GM19023 (cell line): ENCODE measurements around the gene ABCC3.

ENCODE experiments used
- ATAC-seq: cut with Tn5 transposase; IDR thresholded peaks from one replicate; pipeline ENCODE4 v1.9.1; 2021; ENCODE audit warnings: mild to moderate bottlenecking, moderate library complexity; ENCODE audit not compliant: unreplicated experiment

Gene ABCC3

GRCh38 chr17:50682441-50682840, 47.8 kb downstream of the ABCC3 start:
- ATAC-seq = no peak

GRCh38 chr17:50682938-50683337, 48.3 kb downstream of the ABCC3 start:
- no peak for ATAC-seq

- ATAC-seq = no peak
These were observed 49.0 kb downstream of the ABCC3 start for GRCh38 chr17:50683434-50684287.

GRCh38 chr17:50684288-50684611, 49.6 kb downstream of the ABCC3 start:
- ATAC-seq = no peak

- no peak for ATAC-seq
These were observed 50.1 kb downstream of the ABCC3 start for GRCh38 chr17:50684612-50685333.

- no peak for ATAC-seq
These were observed 50.6 kb downstream of the ABCC3 start for GRCh38 chr17:50685334-50685665.

GRCh38 chr17:50685691-50686493, 51.2 kb downstream of the ABCC3 start:
- no peak for ATAC-seq

GRCh38 chr17:50686494-50687199, 52.0 kb downstream of the ABCC3 start:
- no peak for ATAC-seq

- ATAC-seq = no peak
These were observed 52.8 kb downstream of the ABCC3 start for GRCh38 chr17:50687200-50688066.

- ATAC-seq = no peak
These were observed 53.6 kb downstream of the ABCC3 start for GRCh38 chr17:50688245-50688644.

- no peak for ATAC-seq
These were observed 54.6 kb downstream of the ABCC3 start for GRCh38 chr17:50689251-50689650.

- ATAC-seq = no peak
These were observed 55.5 kb downstream of the ABCC3 start for GRCh38 chr17:50689956-50690886.

- no peak for ATAC-seq
These were observed 56.3 kb downstream of the ABCC3 start for GRCh38 chr17:50690887-50691549.

- ATAC-seq = no peak
These were observed 57.1 kb downstream of the ABCC3 start for GRCh38 chr17:50691550-50692447.

GRCh38 chr17:50692448-50693035, 57.9 kb downstream of the ABCC3 start:
- no peak for ATAC-seq

- no peak for ATAC-seq
These were observed 58.5 kb downstream of the ABCC3 start for GRCh38 chr17:50693036-50693682.
